ENCODE measurements around the gene TNFSF10.

GRCh38 chr3:172518929-172519640 lies 4.1 kb downstream of the TNFSF10 start:
- no peak for TF ChIP-seq CTCF (IDR thresholded peaks at IDR 0.05)
- TF ChIP-seq ZFX (IDR thresholded peaks at IDR 0.05; ENCODE audit: borderline replicate concordance): no peak

Measured in 22Rv1 (cell line).